LNCAP (cell line): ENCODE measurements around the gene CAVIN2.

Experiments
- CTCF ChIP-seq: fragments of 450-650 bp; IDR thresholded peaks from 2 replicates; pipeline ENCODE4 v1.5.1; 2017; ENCODE audit warnings: mild to moderate bottlenecking

CAVIN2 gene

DNA sequence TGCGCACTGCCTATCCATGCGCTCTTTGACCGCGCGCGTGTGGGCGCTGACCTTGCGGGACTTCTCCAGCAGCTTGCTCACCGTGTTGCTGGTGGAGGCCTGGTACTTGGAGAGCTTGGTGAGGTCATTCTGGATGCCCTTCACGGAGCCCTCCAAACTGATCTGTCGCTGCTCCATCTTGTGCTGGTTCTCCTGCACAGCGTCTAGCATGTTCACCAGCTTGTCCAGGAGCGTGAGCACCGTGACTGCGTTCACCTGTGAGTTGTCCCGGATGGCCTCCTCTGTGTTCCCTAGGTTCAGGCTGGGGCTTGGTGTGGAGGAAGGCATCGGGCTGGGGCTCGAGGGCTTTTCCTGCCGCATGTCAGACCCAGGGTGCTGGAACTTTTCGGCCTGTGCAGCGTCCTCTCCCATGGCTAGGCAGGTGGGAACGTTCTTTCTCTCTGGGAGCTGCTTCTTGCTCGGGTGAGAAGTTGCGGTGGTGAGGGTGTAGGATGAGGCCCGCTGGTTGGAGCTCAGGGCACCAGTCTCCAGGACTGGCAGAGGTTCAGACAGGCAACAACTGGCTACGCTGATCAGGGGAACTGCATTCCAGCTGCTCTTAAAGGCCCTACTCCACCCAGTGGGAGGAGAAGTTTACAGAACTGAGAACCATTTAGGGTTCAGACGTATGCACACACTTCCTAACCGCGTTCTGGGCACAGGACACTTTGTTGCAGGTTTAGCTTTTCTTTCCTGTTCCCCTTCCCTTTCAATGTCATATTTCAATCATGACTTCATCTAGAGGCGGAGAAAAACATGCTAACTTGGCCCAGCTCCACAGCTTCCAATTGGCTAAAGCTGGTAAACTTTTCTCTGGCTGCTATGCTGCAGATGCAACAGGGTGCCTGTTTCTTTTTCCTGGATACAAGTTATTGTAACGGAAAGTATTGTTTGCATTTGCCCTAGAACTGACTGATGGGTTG lies at the start of gene CAVIN2:
TSS of gene CAVIN2 (minus strand) at position 574 of the 962 bp plus-strand sequence. CDS start at position 411, 163 bp downstream.
- TF ChIP-seq CTCF, result no peak

GRCh38 chr2:191895743-191896142 lies 48.9 kb upstream of the CAVIN2 start:
- TF ChIP-seq CTCF, result no peak

GRCh38 chr2:191895195-191895594 lies 48.3 kb upstream of the CAVIN2 start:
- no peak for TF ChIP-seq CTCF

DNA sequence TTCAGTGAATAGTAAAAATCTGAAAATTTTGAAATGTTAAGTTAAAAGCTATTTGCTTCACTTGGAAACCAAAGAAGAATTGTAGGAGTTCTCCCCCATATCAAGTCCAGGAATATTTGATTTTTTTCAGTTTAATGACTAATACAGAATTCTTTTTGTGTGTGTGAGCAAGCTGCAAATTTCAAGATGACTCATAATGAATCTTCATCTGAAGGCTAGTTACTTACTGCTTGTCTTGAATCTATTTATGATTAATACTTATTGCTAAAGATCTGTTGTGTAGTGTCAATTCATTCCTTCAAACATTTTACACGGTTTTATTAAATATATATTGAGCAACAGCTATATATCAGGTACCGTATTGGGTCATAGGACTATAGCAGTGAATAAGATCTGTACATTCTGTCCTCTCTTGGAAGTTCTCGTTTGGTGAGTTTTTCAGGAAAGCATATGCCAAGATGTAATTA lies 47.8 kb upstream of the CAVIN2 start:
- TF ChIP-seq CTCF, result no peak

DNA sequence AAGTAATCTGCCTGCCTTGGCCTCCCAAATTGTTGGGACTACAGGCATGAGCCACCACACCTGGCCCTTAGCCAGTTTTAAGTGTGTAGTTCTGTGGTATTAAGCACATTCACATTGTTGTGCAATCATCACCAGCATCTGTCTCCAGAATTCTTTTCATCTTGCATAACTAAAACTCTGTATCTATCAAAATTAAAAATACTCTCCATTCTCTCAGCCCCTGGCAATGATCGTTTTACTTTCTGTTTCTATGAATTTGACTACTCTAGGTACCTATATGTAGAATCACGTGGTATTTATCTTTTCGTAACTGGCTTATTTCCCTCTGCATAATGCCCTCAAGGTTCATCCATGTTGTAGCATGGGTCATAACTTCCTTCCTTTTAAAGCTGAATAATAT lies 45.5 kb upstream of the CAVIN2 start:
- TF ChIP-seq CTCF, result no peak

GRCh38 chr2:191891656-191892055 lies 44.8 kb upstream of the CAVIN2 start:
- TF ChIP-seq CTCF, result no peak

DNA sequence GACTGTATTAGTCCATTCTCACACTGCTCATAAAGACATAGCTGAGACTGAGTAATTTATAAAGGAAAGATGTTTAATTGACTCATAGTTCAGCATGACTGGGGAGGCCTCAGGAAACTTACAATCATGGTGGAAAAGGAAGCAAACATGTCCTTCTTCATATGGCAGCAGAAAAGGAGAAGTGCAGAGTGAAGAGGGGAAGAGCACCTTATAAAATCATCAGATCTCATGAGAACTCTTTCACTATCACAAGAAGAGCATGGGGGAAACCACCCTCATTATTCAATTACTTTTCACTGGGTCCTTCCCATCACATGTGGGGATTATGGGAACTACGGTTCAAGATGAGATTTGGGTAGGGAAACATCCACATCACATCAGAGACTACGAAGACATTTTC lies 43.0 kb upstream of the CAVIN2 start:
- no peak for TF ChIP-seq CTCF
